ENCODE data around the gene GORAB.

DNA sequence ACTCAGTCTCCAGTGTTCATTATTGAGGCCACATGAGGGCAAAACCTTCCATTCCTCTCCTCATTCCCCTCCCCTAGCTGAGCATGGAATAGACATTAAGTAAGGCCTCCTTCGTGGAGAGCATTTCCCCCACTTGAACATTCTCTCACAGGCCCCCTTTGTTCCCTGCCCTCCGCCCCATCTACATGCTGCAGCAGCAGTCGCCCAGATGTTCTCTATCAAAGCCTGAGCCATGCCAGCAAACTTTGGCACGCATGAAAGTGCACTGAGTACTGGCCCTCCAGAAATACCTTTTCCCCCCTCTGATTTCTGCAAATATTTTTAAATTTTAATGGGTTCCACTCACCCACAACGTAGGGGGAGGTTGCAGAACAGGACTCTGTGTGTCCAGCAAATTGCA lies 20.9 kb upstream of the GORAB start:
- TF ChIP-seq, protein P1, sequence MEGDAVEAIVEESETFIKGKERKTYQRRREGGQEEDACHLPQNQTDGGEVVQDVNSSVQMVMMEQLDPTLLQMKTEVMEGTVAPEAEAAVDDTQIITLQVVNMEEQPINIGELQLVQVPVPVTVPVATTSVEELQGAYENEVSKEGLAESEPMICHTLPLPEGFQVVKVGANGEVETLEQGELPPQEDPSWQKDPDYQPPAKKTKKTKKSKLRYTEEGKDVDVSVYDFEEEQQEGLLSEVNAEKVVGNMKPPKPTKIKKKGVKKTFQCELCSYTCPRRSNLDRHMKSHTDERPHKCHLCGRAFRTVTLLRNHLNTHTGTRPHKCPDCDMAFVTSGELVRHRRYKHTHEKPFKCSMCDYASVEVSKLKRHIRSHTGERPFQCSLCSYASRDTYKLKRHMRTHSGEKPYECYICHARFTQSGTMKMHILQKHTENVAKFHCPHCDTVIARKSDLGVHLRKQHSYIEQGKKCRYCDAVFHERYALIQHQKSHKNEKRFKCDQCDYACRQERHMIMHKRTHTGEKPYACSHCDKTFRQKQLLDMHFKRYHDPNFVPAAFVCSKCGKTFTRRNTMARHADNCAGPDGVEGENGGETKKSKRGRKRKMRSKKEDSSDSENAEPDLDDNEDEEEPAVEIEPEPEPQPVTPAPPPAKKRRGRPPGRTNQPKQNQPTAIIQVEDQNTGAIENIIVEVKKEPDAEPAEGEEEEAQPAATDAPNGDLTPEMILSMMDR (IDR thresholded peaks at IDR 0.05), result no peak
- no peak for TF ChIP-seq POLR2AphosphoS5 (IDR thresholded peaks at IDR 0.05)

Measured in prostate gland (tissue), 2 donors.